Measurements from ENCODE around the gene TNS3.

DNA sequence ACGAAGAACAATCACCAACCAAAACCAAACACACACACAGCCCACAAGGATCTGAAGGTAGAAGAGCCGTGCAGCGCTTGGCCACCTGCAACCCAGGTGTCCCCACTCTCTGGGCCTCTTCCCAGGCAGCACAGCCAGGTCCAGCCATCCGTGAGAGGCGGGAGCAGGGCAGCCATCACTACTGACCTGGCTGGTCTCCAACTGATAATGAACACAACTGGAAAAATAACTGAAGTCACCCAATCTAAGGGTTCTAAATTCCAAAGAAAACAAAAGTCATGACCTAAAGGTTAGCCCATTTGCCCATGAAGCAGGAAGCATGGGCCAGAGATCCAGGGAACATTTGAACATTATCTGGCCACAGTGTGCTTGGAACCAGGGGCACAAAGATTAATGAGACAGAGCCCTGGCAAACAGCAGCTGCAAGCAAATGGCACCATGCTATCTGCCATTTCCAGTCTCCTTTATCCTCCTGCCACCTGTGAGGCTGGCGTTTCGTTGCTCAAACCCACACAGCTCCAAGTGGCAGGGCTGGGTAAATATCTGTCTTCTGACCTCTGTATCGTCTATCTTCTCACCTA is 207.9 kb downstream of the TNS3 start:
- TF ChIP-seq POLR2A (conservative IDR thresholded peaks at IDR 0.05) (no peak), FOXM1 (IDR thresholded peaks at IDR 0.05; ENCODE audit: low read depth) (no peak), FOXM1 (CRISPR knock-in tag; IDR thresholded peaks at IDR 0.05; ENCODE audit: low read depth) (no peak)
- TF ChIP-seq, protein P1, sequence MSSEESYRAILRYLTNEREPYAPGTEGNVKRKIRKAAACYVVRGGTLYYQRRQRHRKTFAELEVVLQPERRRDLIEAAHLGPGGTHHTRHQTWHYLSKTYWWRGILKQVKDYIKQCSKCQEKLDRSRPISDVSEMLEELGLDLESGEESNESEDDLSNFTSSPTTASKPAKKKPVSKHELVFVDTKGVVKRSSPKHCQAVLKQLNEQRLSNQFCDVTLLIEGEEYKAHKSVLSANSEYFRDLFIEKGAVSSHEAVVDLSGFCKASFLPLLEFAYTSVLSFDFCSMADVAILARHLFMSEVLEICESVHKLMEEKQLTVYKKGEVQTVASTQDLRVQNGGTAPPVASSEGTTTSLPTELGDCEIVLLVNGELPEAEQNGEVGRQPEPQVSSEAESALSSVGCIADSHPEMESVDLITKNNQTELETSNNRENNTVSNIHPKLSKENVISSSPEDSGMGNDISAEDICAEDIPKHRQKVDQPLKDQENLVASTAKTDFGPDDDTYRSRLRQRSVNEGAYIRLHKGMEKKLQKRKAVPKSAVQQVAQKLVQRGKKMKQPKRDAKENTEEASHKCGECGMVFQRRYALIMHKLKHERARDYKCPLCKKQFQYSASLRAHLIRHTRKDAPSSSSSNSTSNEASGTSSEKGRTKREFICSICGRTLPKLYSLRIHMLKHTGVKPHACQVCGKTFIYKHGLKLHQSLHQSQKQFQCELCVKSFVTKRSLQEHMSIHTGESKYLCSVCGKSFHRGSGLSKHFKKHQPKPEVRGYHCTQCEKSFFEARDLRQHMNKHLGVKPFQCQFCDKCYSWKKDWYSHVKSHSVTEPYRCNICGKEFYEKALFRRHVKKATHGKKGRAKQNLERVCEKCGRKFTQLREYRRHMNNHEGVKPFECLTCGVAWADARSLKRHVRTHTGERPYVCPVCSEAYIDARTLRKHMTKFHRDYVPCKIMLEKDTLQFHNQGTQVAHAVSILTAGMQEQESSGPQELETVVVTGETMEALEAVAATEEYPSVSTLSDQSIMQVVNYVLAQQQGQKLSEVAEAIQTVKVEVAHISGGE (CRISPR knock-in tag; IDR thresholded peaks at IDR 0.05): no peak
